GM12874 (cell line): Measurements from ENCODE around the gene CHMP1A.

Experiments used
- TF ChIP-seq, protein P1 (sequence below): IDR thresholded peaks from 2 replicates; pipeline ENCODE4 v1.5.1; 2011; ENCODE audit warnings: low read depth, mild to moderate bottlenecking, control low read depth, low read length, moderate library complexity; ENCODE audit not compliant: insufficient read depth

Gene CHMP1A

DNA sequence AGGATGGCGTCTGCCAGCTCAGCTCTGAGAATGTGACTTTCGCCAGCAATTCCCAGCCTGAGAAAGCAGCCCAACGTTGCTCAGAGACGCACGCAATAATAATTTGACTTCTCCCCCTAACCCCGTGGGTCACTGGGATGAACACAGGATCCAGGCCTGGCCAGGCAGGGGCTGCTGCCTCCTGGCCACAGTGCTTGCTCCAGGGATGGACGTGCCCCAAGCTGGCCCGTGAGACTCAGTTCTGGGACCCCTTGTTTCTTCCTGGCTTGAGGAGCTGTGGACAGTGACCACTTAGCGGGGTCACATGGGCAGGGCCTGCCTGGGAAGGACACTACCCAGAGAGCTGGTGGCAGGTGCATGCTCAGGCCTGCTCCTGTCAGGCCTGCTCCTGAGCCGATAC is 57.6 kb downstream of the CHMP1A start:
- TF ChIP-seq, protein P1, sequence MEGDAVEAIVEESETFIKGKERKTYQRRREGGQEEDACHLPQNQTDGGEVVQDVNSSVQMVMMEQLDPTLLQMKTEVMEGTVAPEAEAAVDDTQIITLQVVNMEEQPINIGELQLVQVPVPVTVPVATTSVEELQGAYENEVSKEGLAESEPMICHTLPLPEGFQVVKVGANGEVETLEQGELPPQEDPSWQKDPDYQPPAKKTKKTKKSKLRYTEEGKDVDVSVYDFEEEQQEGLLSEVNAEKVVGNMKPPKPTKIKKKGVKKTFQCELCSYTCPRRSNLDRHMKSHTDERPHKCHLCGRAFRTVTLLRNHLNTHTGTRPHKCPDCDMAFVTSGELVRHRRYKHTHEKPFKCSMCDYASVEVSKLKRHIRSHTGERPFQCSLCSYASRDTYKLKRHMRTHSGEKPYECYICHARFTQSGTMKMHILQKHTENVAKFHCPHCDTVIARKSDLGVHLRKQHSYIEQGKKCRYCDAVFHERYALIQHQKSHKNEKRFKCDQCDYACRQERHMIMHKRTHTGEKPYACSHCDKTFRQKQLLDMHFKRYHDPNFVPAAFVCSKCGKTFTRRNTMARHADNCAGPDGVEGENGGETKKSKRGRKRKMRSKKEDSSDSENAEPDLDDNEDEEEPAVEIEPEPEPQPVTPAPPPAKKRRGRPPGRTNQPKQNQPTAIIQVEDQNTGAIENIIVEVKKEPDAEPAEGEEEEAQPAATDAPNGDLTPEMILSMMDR: no peak

DNA sequence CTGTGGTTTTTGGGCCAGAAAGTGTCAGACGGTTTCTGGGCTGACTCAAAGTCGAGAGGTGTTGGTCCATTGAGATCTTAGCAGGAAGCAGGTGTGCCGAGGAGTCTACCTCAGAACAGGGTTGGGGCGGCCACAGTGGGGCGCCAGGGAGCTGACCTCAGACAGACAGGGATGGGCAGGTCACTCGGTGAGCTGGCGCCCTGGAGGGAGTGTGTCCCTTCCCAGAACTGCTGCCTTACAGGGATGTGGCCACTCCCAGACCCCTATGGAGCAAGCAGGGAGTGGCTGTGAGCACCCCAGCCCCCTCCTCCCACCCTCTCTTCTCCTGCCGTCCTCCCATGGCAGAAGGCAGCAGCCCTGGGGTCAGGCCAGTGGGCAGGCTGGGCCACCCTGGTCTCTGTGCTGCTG is 58.1 kb downstream of the CHMP1A start:
- TF ChIP-seq, protein P1: peak; percentile 63

DNA sequence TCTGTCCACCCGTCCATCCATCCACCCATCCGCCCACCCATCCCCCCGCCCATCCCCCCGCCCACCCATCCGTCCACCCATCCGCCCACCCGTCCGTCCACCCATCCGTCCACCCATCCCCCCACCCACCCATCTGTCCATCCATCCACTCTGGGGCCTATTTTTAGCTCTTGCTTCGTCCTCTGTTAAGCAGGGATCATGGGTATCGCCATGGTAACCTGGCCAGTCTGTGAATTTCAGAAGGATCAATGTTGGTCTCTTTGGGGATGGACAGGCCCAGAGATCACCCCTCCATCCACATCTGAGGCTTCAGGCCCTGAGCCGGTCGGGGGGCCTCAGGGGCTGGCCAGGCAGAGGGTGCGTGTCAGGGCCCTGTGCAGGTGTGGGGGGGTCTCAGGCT is 59.3 kb downstream of the CHMP1A start:
- TF ChIP-seq, protein P1: no peak

DNA sequence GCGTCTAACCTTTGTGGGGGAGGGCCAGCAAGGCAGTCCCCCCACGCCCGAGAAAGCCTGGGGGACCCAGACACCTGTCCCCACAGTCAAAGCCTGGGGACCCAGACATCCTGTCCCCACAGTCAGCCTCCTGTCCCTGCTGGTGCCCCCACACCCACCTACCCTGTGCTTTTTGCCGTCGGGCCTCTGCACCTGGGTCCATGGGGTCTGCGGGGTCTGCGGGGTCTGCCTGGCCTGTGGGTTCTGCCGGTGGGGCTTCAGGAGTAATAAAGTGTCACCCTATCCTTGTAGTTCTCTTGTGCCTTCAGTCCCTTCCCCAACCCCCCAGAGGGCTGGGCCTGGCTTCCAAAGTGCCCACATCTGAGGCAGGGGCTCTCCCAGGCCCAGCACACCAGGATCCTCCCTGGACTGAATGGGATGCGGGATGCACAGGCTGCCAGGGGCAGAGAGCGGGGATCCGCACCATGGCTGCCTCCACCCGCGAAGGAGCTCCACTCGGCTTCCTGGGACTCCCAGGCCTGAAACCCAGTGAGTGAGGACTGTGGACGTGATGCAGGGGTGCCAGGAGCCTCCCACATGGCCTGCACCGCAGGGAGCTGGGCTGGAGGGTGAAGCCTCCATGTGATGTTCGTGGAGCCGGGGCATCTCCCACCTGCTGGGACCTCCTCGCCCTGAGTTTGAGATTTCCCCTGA is 60.4 kb downstream of the CHMP1A start:
- TF ChIP-seq, protein P1: no peak

DNA sequence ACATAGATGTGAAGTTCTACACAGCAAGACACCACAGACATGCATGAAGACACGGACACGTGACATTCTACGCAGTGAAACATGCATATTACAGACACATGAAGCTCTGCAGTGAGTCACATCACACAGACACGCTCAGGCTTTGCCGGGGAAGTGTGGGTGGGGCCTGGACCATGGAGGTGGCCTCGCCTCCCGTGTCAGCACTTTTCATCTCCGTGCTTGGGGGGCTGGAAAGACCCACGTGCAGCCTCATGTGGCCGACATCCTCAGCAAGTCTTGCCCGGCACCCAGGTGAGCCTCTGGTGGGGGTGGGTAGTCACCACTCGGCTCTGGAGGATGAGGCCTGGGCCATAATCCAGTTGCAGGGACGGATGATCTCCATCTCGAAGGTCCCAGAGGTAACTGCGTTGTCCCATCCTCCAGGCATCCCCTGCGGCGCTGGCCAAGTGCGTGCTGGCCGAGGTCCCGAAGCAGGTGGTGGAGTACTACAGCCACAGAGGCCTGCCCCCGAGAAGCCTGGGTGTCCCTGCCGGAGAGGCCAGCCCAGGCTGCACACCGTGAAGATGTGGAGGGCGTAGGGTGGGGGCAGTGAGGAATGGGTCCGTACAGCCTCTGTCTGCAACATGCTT is 61.3 kb downstream of the CHMP1A start:
- TF ChIP-seq, protein P1: no peak

DNA sequence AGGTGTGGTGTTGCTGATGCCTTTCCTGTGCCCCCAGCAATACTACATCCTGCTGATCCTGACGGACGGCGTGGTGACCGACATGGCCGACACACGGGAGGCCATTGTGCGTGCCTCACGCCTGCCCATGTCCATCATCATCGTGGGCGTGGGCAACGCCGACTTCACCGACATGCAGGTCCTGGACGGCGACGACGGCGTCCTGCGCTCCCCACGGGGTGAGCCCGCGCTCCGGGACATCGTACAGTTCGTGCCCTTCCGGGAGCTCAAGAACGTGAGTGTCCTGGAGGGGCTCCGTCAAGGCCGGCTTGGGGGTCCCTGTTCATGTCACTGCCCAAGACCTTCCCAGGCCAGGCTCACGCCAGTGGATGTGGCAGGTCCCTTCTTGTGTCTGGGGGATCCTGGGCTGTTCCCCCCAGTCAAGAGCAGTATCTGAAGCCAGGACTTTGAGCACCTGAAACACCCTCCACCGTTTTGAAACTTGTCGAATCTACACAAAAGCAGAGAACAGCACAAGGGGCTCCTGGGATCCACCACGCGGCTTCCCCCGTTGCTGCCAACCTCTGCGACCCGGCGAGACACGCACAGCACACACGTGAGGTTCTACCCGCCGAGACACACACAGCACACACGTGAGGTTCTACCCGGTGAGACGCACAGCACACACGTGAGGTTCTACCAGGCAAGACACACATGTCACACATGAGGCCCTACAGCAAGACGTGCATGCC is 62.0 kb downstream of the CHMP1A start:
- TF ChIP-seq, protein P1: no peak
